ENCODE data around the gene JAK1. TPM values are rescaled to one million over a fixed set of nuclear protein-coding genes. Genes with fewer than 3 reads are reported as not detected.
"Not testable (repeated sequence)": the region's sequence is repeated elsewhere in the genome, so short reads cannot be mapped to it uniquely, and the experiment has no call there.

Gene JAK1
- total RNA-seq, 4 donors from 2014 or later = 52.9 to 169 (median 126) TPM

DNA sequence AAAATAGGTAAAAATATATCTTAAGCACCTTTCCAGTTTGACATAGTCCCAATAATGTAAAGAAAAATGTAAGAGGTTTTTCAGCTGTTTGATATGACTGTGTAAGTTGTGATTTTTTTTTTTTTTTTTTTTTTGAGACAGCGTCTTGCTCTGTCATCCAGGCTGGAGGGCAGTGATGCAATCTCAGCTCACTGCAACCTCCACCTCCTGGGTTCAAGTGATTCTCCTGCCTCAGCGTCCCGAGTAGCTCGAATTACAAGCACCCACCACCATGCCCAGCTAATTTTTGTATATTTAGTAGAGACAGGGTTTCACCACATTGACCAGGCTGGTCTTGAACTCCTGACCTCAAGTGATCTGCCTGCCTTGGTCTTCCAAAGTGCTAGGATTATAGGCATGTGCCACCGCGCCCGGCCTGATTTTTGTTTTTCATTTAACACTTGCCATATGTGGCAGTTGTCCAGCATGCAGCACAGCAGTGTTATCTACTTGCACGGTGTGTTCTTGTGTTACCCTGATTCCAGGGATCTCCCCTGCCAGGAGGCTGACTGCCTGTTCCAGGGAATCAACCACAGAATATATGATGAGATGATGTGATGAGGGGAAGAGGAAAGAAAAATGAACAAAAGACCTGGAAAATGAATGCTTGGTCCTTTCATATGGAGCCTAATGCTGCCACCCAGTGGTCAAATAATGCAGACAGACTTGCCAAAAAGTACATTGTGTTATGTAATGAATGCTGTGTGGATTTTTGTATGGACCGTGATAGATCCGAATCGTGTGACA, 142.5 kb downstream of the JAK1 start:
- Histone ChIP-seq H3K27ac (no peak overlapping the region), H3K9me3 (no peaks in the 10 kb centered on the region), H3K4me1 (peaks cover 0 to 14% (median 2%) of the 10 kb centered on the region in 4 donors), H3K4me3 (no peak overlapping the region), H3K36me3 (no peaks in the 10 kb centered on the region), H3K27me3 (no peaks in the 10 kb centered on the region)
- 46 to 100% methylated on average over 1 to 11 of the region's 11 CpGs for WGBS, 2 donors (ENCODE audit: low coverage in 1 of 2)
- intact Hi-C loops (cut with DNase I; ENCODE audit: low total_unique reads) = loop anchor here (5.0 kb wide), 1 partner anchor 557 kb away; no protein-coding TSS in a partner anchor
- TF ChIP-seq POLR2AphosphoS5 (IDR thresholded peaks at IDR 0.05) (peak in 2 of 3 donors; percentile 38 to 65), EP300 (IDR thresholded peaks at IDR 0.05; ENCODE audit: low read depth) (no peak)
- TF ChIP-seq, protein P1, sequence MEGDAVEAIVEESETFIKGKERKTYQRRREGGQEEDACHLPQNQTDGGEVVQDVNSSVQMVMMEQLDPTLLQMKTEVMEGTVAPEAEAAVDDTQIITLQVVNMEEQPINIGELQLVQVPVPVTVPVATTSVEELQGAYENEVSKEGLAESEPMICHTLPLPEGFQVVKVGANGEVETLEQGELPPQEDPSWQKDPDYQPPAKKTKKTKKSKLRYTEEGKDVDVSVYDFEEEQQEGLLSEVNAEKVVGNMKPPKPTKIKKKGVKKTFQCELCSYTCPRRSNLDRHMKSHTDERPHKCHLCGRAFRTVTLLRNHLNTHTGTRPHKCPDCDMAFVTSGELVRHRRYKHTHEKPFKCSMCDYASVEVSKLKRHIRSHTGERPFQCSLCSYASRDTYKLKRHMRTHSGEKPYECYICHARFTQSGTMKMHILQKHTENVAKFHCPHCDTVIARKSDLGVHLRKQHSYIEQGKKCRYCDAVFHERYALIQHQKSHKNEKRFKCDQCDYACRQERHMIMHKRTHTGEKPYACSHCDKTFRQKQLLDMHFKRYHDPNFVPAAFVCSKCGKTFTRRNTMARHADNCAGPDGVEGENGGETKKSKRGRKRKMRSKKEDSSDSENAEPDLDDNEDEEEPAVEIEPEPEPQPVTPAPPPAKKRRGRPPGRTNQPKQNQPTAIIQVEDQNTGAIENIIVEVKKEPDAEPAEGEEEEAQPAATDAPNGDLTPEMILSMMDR (IDR thresholded peaks at IDR 0.05) = peak; percentile 77 to 90 (median 82)
- DNase-seq = peak; percentile 76
- in situ Hi-C loops (cut with MboI; ENCODE audit: low pct_ligation_motif_present in 1 of 4, low pct_unique_long_range_greater_than_20kb in 1 of 4, low sequenced_read_pairs in 3 of 4) = loop anchor here (10.0 to 25.0 kb wide), 4 partner anchors 129 to 562 kb away; no protein-coding TSS in a partner anchor

DNA sequence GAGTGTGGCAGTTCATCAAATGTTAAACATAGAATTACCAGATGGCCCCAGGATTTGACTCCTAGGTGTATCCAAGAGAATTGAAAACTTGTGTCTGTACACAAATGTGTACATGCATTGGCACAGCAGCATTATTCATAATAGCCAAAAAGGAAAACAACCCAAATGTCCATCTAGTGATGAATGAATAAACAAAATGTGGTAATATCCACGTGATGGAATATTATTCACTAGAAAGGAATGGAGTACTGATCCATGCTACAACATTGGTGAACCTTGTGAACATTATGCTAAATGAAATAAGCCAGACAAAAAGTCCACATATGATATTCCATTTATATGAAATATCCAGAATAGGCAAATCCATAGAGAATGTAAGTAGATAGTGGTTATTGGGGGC, 143.7 kb downstream of the JAK1 start:
- intact Hi-C loops (cut with DNase I; ENCODE audit: low total_unique reads) = loop anchor here (5.0 kb wide), 1 partner anchor 555 kb away; no protein-coding TSS in a partner anchor
- Histone ChIP-seq H3K27me3 (no peaks in the 10 kb centered on the region), H3K27ac (no peak overlapping the region), H3K4me1 (peaks cover 0 to 11% (median 2%) of the 10 kb centered on the region in 4 donors), H3K9me3 (no peaks in the 10 kb centered on the region), H3K4me3 (no peak overlapping the region), H3K36me3 (no peaks in the 10 kb centered on the region)
- 30 to 70% methylated on average over 1 of the region's 1 CpG for WGBS, 2 donors (ENCODE audit: low coverage in 1 of 2)
- TF ChIP-seq, protein P1 (IDR thresholded peaks at IDR 0.05) = no peak
- no peak for TF ChIP-seq POLR2A (IDR thresholded peaks at IDR 0.05)
- no peak for TF ChIP-seq POLR2AphosphoS5 (IDR thresholded peaks at IDR 0.05)
- no peak for TF ChIP-seq EP300 (IDR thresholded peaks at IDR 0.05; ENCODE audit: low read depth)
- in situ Hi-C loops (cut with MboI; ENCODE audit: low pct_ligation_motif_present in 1 of 4, low pct_unique_long_range_greater_than_20kb in 1 of 4, low sequenced_read_pairs in 3 of 4) = loop anchor here (10.0 to 25.0 kb wide), 4 partner anchors 128 to 560 kb away; no protein-coding TSS in a partner anchor
- no peak for DNase-seq

DNA sequence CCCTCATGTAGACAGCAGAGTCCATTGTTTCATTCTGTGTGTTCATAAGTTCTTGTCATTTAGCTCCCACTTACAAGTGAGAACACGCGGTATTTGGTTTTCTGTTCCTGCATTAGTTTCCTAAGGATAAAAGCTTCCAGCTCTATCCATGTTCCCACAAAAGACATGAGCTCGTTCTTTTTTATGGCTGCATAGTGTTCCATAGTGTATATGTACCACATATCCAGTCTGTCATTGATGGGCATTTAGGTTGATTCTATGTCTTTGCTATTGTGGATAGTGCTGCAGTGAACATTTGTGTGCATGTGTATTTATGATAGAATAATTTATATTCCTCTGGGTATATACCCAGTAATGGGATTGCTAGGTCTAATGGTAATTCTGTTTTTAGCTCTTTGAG, 145.8 kb downstream of the JAK1 start:
- H3K36me3 ChIP-seq, DNase-seq, H3K4me3 ChIP-seq, H3K27ac ChIP-seq, H3K27me3 ChIP-seq, H3K9me3 ChIP-seq, H3K4me1 ChIP-seq: not testable (repeated sequence)
- intact Hi-C loops (cut with DNase I; ENCODE audit: low total_unique reads) = loop anchor here (5.0 kb wide), 1 partner anchor 553 kb away; no protein-coding TSS in a partner anchor
- WGBS, 2 donors (ENCODE audit: low coverage in 1 of 2) = 95 to 100% methylated on average over 3 of the region's 3 CpGs
- in situ Hi-C loops (cut with MboI; ENCODE audit: low pct_ligation_motif_present in 1 of 4, low pct_unique_long_range_greater_than_20kb in 1 of 4, low sequenced_read_pairs in 3 of 4) = loop anchor here (10.0 to 25.0 kb wide), 4 partner anchors 126 to 558 kb away; no protein-coding TSS in a partner anchor

DNA sequence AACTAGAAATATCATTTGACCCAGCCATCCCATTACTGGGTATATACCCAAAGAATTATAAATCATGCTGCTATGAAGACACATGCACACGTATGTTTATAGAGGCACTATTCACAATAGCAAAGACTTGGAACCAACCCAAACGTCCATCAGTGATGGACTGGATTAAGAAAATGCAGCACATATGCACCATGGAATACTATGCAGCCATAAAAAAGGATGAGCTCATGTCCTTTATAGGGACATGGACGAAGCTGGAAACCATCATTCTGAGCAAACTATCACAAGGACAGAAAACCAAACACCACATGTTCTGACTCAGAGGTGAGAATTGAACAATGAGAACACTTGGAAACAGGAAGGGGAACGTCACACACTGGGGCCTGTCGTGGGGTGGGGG, 149.0 kb downstream of the JAK1 start:
- DNase-seq; H3K27ac ChIP-seq; H3K9me3 ChIP-seq; H3K4me1 ChIP-seq; intact Hi-C loops (cut with DNase I; ENCODE audit: low total_unique reads); H3K4me3 ChIP-seq; H3K27me3 ChIP-seq: not testable (repeated sequence)
- in situ Hi-C loops (cut with MboI; ENCODE audit: low pct_ligation_motif_present in 1 of 4, low pct_unique_long_range_greater_than_20kb in 1 of 4, low sequenced_read_pairs in 3 of 4) = loop anchor here in 2 of 4 donors (10.0 to 25.0 kb wide), 2 partner anchors 73 to 555 kb away; partner anchors contain the start of gene RAVER2 (in 1 of the 2)
- H3K36me3 ChIP-seq = peaks cover 0 to 29% (median 0%) of the 10 kb centered on the region in 4 donors
- 76 to 85% methylated on average over 4 to 5 of the region's 5 CpGs for WGBS, 2 donors (ENCODE audit: low coverage in 1 of 2)

DNA sequence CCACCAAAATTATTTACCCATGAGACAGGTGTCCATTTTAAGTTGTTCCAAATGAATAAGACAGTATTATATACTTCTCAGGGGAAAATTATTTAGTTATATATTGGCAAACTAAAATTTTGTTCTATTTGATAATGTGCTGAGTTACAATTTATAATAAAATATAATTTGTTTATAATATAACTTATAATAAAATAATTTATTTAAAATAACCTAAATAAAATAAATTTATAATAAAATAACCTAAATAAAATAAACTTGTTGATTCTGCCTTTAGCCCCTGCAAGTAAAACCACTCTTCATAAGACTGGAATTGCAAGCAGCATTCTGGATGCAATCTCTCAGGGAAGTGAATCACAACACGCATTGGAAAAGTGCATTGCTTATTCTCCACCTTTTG, 151.9 kb downstream of the JAK1 start:
- WGBS, 2 donors (ENCODE audit: low coverage in 1 of 2) = 100% methylated on average over 1 of the region's 1 CpG
- H3K36me3 ChIP-seq = peaks cover 0 to 29% (median 0%) of the 10 kb centered on the region in 4 donors
- H3K4me1 ChIP-seq = no peaks in the 10 kb centered on the region
- H3K27ac ChIP-seq = no peak overlapping the region
- H3K27me3 ChIP-seq = no peaks in the 10 kb centered on the region
- no peak overlapping the region for H3K4me3 ChIP-seq
- no peak for TF ChIP-seq POLR2AphosphoS5 (IDR thresholded peaks at IDR 0.05)
- TF ChIP-seq, protein P1 (IDR thresholded peaks at IDR 0.05) = no peak
- no peak for TF ChIP-seq POLR2A (IDR thresholded peaks at IDR 0.05)
- TF ChIP-seq EP300 (IDR thresholded peaks at IDR 0.05; ENCODE audit: low read depth) = no peak
- DNase-seq = no peak
- intact Hi-C loops (cut with DNase I; ENCODE audit: low total_unique reads) (no loop called here), in situ Hi-C loops (cut with MboI; ENCODE audit: low pct_ligation_motif_present in 1 of 4, low pct_unique_long_range_greater_than_20kb in 1 of 4, low sequenced_read_pairs in 3 of 4) (loop anchor here in 2 of 4 donors (10.0 to 25.0 kb wide), 2 partner anchors 70 to 552 kb away; partner anchors contain the start of gene RAVER2 (in 1 of the 2))
- no peaks in the 10 kb centered on the region for H3K9me3 ChIP-seq
